Mucosa of descending colon (tissue), 3 donors: ENCODE results near the gene FNDC3B. TPM values are rescaled to one million over a fixed set of nuclear protein-coding genes. Genes with fewer than 3 reads are reported as not detected.

ENCODE experiments used
- ATAC-seq: fragments of 200-7000 bp; cut with Tn5 transposase; one replicate; pipeline ENCODE4 v1.9.1; 2020; ENCODE audit warnings: mild to moderate bottlenecking, moderate library complexity
- DNase-seq, 3 donors: peaks; one replicate each; pipeline ENCODE4 v3.0.0-alpha.2; 2020
- H3K36me3 ChIP-seq: fragments of 200-600 bp; one replicate; pipeline ENCODE4 v1.8.0; 2021; ENCODE audit warnings: low read depth, mild to moderate bottlenecking
- H3K4me1 ChIP-seq: fragments of 200-600 bp; one replicate; pipeline ENCODE4 v1.8.0; 2021; ENCODE audit warnings: low read depth, mild to moderate bottlenecking
- H3K4me3 ChIP-seq: fragments of 200-600 bp; one replicate; pipeline ENCODE4 v1.8.0; 2021; ENCODE audit warnings: mild to moderate bottlenecking
- H3K9me3 ChIP-seq: fragments of 200-600 bp; one replicate; pipeline ENCODE4 v1.8.0; 2021; ENCODE audit warnings: mild to moderate bottlenecking
- intact Hi-C, 2 donors: fragments of 100-400 bp; cut with DNase I in 1 of 2; cut with micrococcal nuclease in 1 of 2; formaldehyde crosslinking; loops; one replicate each; pipeline versions ENCODE4 v1.11.0 to v1.11.1; 2022; cut with DNase I, micrococcal nuclease
- total RNA-seq, 3 donors: library from RNA; stranded (reverse); fragmentation: NEBNext Ultra II Directional in 2 of 3; extraction: Animal tissue kit (Norgen Biotek cat#: 25700) in 2 of 3; gene quantifications; one replicate each; pipeline versions ENCODE4 v1.2.1 to v1.2.4, GENCODE V29; 2021 to 2023
- TF ChIP-seq, protein P1 (sequence below): fragments of 200-600 bp; IDR thresholded peaks from one replicate; pipeline ENCODE4 v1.8.0; 2022; ENCODE audit warnings: antibody characterized with exemption, mild to moderate bottlenecking
- donor health status: DM: no; HTN: no; CAD: no; lungs with moderate emphysema.
- donor health status: DM: no; HTN: no; CAD: no.
- donor health status: DM: no; HTN: yes; CAD: no.

The FNDC3B gene
- total RNA-seq, 3 donors from 2014 or later: 107 to 132 (median 126) TPM

DNA sequence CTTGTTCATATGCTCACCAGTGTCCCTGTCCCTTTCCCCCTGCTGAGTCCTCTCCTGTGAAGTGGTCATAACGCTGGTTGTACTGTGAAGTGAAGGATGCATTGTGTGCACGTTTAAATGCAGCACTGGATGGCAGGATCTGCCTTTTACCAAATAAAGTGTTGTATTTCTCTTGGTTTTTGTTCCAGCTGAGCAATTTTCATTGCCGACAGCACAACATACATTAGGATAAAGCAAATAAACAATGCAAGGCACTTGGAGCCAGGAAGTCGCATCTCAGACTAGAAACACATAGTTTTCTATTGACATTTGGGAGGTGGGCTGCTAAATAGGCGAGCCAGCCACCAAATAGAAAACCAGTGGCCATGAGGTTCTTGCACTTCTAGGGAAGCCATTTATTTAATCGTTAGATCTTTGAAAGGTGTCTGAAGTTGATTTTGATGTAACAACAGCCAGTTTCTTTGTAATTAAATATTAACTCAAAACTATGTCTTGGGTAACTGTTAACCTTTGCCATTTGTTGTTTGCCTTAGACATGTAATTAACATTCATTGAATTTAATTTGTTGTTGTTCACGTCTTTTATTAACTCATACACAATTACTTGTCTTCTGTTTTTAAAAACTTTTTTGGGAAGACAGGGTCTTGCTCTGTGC, 185.3 kb downstream of the FNDC3B start:
- DNase-seq: no peak
- Histone ChIP-seq H3K4me1 (peaks cover 4% of the 10 kb centered on the region), H3K4me3 (no peak overlapping the region), H3K9me3 (no peaks in the 10 kb centered on the region), H3K36me3 (no peaks in the 10 kb centered on the region)
- intact Hi-C loops: no loop called here
- TF ChIP-seq, protein P1, sequence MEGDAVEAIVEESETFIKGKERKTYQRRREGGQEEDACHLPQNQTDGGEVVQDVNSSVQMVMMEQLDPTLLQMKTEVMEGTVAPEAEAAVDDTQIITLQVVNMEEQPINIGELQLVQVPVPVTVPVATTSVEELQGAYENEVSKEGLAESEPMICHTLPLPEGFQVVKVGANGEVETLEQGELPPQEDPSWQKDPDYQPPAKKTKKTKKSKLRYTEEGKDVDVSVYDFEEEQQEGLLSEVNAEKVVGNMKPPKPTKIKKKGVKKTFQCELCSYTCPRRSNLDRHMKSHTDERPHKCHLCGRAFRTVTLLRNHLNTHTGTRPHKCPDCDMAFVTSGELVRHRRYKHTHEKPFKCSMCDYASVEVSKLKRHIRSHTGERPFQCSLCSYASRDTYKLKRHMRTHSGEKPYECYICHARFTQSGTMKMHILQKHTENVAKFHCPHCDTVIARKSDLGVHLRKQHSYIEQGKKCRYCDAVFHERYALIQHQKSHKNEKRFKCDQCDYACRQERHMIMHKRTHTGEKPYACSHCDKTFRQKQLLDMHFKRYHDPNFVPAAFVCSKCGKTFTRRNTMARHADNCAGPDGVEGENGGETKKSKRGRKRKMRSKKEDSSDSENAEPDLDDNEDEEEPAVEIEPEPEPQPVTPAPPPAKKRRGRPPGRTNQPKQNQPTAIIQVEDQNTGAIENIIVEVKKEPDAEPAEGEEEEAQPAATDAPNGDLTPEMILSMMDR: no peak
- no peak for ATAC-seq

DNA sequence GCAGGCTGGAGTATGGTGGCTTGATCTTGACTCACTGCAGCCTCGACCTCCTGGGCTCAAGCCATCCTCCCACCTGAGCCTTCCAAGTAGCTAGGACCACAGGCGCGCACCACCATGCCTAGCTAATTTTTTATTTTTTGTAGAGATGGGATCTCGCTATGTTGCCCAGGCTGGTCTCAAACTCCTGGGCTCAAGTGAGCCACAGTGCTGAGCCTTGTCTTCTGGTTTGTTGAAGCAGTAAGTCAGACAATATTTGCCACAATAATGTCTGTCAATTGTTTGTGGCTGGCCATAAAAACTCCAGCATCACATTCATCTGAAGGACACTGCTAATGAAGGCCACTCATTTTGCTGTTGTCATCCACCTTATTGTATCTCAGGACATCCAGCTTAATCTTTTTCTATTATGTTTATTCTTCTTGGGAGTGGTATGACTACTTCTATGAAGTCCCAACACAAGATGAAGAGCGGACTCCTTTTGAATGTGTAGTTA, 185.9 kb downstream of the FNDC3B start:
- H3K36me3 ChIP-seq: no peaks in the 10 kb centered on the region
- intact Hi-C loops: no loop called here
- DNase-seq (no peak), ATAC-seq (no peak)
- no peaks in the 10 kb centered on the region for H3K9me3 ChIP-seq
- peaks cover 4% of the 10 kb centered on the region for H3K4me1 ChIP-seq
- no peak overlapping the region for H3K4me3 ChIP-seq
- TF ChIP-seq, protein P1: no peak

DNA sequence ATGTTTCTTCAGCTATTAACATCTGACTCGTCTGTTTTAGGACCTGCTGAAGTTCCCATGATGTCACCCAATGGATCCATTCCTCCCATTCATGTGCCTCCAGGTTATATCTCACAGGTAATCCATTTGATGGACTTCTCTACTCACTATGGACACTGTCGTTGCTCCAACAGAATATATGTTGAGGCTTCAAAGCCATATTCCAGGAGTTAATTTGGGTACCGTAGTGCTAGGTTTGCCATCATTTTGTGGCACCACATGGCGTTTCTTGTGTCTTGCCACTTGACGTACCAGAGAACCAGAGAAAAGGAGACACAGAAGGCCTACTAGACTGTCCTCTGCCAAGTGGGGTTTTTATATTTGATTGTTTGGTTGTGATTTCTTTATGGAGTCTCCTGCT, 187.5 kb downstream of the FNDC3B start:
- ATAC-seq (no peak), DNase-seq (no peak)
- TF ChIP-seq, protein P1: no peak
- H3K9me3 ChIP-seq: no peaks in the 10 kb centered on the region
- H3K36me3 ChIP-seq: no peaks in the 10 kb centered on the region
- H3K4me1 ChIP-seq: peaks cover 4% of the 10 kb centered on the region
- no peak overlapping the region for H3K4me3 ChIP-seq
- intact Hi-C loops: no loop called here

DNA sequence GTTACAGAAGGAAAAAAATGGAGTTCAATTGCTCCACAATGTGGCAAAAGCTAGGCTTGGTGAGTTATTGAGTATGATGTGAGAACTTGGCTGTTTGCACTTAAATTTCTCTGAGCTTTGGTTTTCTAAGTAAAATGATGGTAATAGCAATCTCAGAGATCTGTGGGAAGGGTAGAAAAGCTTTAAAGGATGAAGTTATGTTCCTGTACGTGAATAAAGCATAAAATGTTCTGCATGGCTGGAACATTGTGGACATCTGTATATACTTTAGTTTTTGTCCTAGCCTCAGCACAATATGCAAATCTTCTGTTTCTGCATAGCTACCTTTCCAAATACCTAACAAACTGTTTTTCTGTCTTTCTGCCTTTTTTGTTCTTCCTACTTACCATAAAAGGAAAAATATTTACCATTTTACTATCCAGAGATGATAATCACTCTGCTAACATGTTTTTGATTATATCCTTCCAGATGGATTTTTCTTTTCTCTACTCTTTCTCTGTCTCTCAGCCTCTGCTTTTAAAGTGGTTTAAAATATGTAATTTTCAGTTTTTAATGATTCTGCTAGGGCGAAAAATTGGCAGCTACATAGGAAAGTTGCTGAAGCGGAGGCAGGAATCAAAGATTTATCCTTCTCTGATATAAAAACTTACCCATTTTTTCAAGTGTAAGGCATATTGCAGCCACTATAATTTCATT, 188.1 kb downstream of the FNDC3B start:
- H3K9me3 ChIP-seq: no peaks in the 10 kb centered on the region
- TF ChIP-seq, protein P1: no peak
- no peaks in the 10 kb centered on the region for H3K36me3 ChIP-seq
- peaks cover 4% of the 10 kb centered on the region for H3K4me1 ChIP-seq
- intact Hi-C loops: no loop called here
- no peak for DNase-seq
- ATAC-seq: no peak
- no peak overlapping the region for H3K4me3 ChIP-seq

DNA sequence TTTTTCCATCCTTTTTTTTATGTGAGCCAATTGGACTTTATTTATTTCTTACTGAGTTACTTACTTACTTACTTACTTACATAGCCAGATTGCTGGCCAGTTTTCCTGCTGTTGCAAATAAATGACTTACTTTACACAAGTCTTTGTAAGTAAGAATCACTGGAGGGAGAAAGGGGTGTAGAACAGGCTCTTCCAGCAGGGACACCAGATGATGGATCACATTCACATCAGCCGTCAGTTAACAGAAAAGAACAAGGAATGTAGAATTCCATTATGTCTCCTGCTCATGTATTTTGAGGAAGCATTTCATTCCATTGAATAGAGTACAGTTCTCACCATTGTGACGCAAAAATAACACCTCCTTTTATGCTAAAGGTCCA, 188.6 kb downstream of the FNDC3B start:
- H3K4me1 ChIP-seq: peaks cover 4% of the 10 kb centered on the region
- ATAC-seq: no peak
- H3K36me3 ChIP-seq: no peaks in the 10 kb centered on the region
- H3K9me3 ChIP-seq: no peaks in the 10 kb centered on the region
- TF ChIP-seq, protein P1: no peak
- no peak overlapping the region for H3K4me3 ChIP-seq
- intact Hi-C loops: no loop called here
- no peak for DNase-seq
